Endothelial cell of umbilical vein (primary cell): ENCODE measurements around the gene HNRNPDL. TPM values are rescaled to one million over a fixed set of nuclear protein-coding genes. Genes with fewer than 3 reads are reported as not detected.

Experiments
- BruUV-seq: library from RNA; stranded (reverse); fragments of 400-500 nt; replicated peaks from 2 replicates; lab custom pipeline; 2021; lab: Mats Ljungman, UMichigan
- CTCF ChIA-PET: fragments of 300-600, 350-600 bp; sonication (Branson Sonifier 250); formaldehyde crosslinking; loops from one replicate; lab custom pipeline; 2021; ENCODE audit warnings: antibody characterized with exemption, inconsistent platforms; lab: Charles Lee
- POLR2A ChIA-PET: fragments of 300-600, 350-600 bp; sonication (Branson Sonifier 250); formaldehyde crosslinking; loops from one replicate; lab custom pipeline; 2021; ENCODE audit warnings: antibody characterized with exemption, inconsistent platforms; lab: Charles Lee
- DNase-seq: peaks from one replicate; pipeline ENCODE4 v3.0.0-alpha.2; 2011; ENCODE audit warnings: low read depth, low spot score
- FAIRE-seq: peaks from 2 replicates; lab custom pipeline; 2011; peaks lifted over from hg19 to GRCh38; lab: Jason Lieb, UNC
- H2AFZ ChIP-seq: 2 replicates; pipeline ENCODE4 v1.6.0; 2012; ENCODE audit warnings: low read depth, low read length, control low read depth, inconsistent platforms
- H3K27ac ChIP-seq: 2 replicates; pipeline ENCODE4 v1.5.1; 2011; ENCODE audit warnings: low read depth, mild to moderate bottlenecking, control low read depth, low read length, moderate library complexity; ENCODE audit not compliant: insufficient read depth
- H3K27me3 ChIP-seq, 2 experiments: 2 replicates each; pipeline versions ENCODE4 v1.6.0 to v1.6.1; 2011; ENCODE audit warnings: low read length in 2 of 2, mixed read lengths in 1 of 2; ENCODE audit not compliant: control insufficient read depth in 2 of 2, insufficient read depth in 2 of 2
- H3K36me3 ChIP-seq, 2 experiments: 2 replicates in 1 of 2; 3 replicates in 1 of 2; pipeline ENCODE4 v1.5.1; 2011; ENCODE audit warnings: low read length in 2 of 2, mild to moderate bottlenecking in 1 of 2, moderate library complexity in 1 of 2; ENCODE audit not compliant: control insufficient read depth in 2 of 2, insufficient read depth in 2 of 2; ENCODE audit errors: extremely low read depth in 1 of 2
- H3K4me1 ChIP-seq: 3 replicates; pipeline ENCODE4 v1.5.1; 2011; ENCODE audit warnings: mild to moderate bottlenecking, low read length; ENCODE audit not compliant: control insufficient read depth, insufficient read depth; ENCODE audit errors: extremely low read depth
- H3K4me2 ChIP-seq: 2 replicates; pipeline ENCODE4 v1.6.1; 2011; ENCODE audit warnings: low read length, control low read depth, mixed read lengths; ENCODE audit not compliant: insufficient read depth
- H3K4me3 ChIP-seq, 3 experiments: fragments of 200-600 bp in 1 of 3; sonication (generic), shearing (Covaris generic) in 1 of 3; replicated peaks in 1 of 3; 2 replicates each; pipeline ENCODE4 v1.5.1; 2011 to 2016; ENCODE audit warnings: control low read depth in 3 of 3, low read length in 3 of 3, mild to moderate bottlenecking in 2 of 3, inconsistent platforms in 1 of 3, low read depth in 1 of 3, moderate library complexity in 1 of 3; ENCODE audit not compliant: insufficient read depth in 1 of 3
- H3K79me2 ChIP-seq: 2 replicates; pipeline ENCODE4 v1.6.0; 2012; ENCODE audit warnings: low read length, inconsistent platforms; ENCODE audit not compliant: control insufficient read depth, insufficient read depth
- H3K9ac ChIP-seq: replicated peaks from 2 replicates; pipeline ENCODE3; 2011; ENCODE audit warnings: low read length, control low read depth; ENCODE audit not compliant: insufficient read depth; ENCODE audit errors: extremely low read depth
- H3K9me1 ChIP-seq: replicated peaks from 3 replicates; pipeline ENCODE4 v1.6.0; 2011; ENCODE audit warnings: mild to moderate bottlenecking, low read length; ENCODE audit not compliant: control insufficient read depth, insufficient read depth; ENCODE audit errors: extremely low read depth
- H3K9me3 ChIP-seq: replicated peaks from 2 replicates; pipeline ENCODE4 v1.5.1; 2012; ENCODE audit warnings: low read length, inconsistent platforms; ENCODE audit not compliant: control insufficient read depth, insufficient read depth
- H4K20me1 ChIP-seq: replicated peaks from 2 replicates; pipeline ENCODE3; 2011; ENCODE audit warnings: mild to moderate bottlenecking, low read length; ENCODE audit not compliant: control insufficient read depth, insufficient read depth; ENCODE audit errors: extremely low read depth
- EZH2 ChIP-seq: IDR thresholded peaks from 2 replicates; pipeline ENCODE4 v1.6.1; 2012; ENCODE audit warnings: borderline replicate concordance, low read depth, mild to moderate bottlenecking, moderate library complexity, low read length, inconsistent platforms; ENCODE audit not compliant: severe bottlenecking
- FOS ChIP-seq: IDR thresholded peaks from 2 replicates; pipeline ENCODE4 v1.6.1; 2011; ENCODE audit warnings: mild to moderate bottlenecking, low read length, moderate library complexity, borderline replicate concordance; ENCODE audit not compliant: insufficient read depth
- GATA2 ChIP-seq: IDR thresholded peaks from 2 replicates; pipeline ENCODE4 v1.7.0; 2011; ENCODE audit warnings: low read depth, mild to moderate bottlenecking, moderate library complexity, mixed read lengths, low read length; ENCODE audit not compliant: insufficient read length, insufficient read depth
- JUN ChIP-seq: IDR thresholded peaks from 2 replicates; pipeline ENCODE4 v1.6.1; 2011; ENCODE audit warnings: borderline replicate concordance, low read depth; ENCODE audit not compliant: insufficient read length, insufficient read depth
- MYC ChIP-seq: IDR thresholded peaks from one replicate; pipeline ENCODE4 v1.6.1; 2011; ENCODE audit warnings: mild to moderate bottlenecking, low read depth, low read length
- POLR2A ChIP-seq: IDR thresholded peaks from 2 replicates; pipeline ENCODE4 v1.6.1; 2012; ENCODE audit warnings: low read depth, mild to moderate bottlenecking, control low read depth, low read length
- POLR2AphosphoS5 ChIP-seq: IDR thresholded peaks from 2 replicates; pipeline ENCODE4 v1.6.1; 2012; ENCODE audit warnings: low read depth, mild to moderate bottlenecking, control low read depth, low read length, moderate library complexity; ENCODE audit not compliant: insufficient read depth
- dilution Hi-C: fragments of 300-500 bp; cut with MboI; formaldehyde crosslinking; loops from one replicate; pipeline ENCODE4 v1.15.0; 2019; ENCODE audit warnings: low sequenced_read_pairs; ENCODE audit not compliant: extremely low pct_ligation_motif_present
- intact Hi-C: fragments of 100-400 bp; cut with micrococcal nuclease; formaldehyde crosslinking; loops from one replicate; pipeline ENCODE4 v1.10.0; 2022
- polyA plus RNA-seq, 4 experiments: library from polyadenylated mRNA; depleted of rRNA in 3 of 4; stranded (reverse) in 3 of 4; unstranded in 1 of 4; fragments of >200 nt; gene quantifications; 2 replicates each; pipeline versions ENCODE4 v1.2.1 to v1.2.3, GENCODE V29; 2011 to 2012; ENCODE audit warnings: missing spikeins in 1 of 4
- total RNA-seq: library from RNA; stranded (reverse); gene quantifications from 2 replicates; pipeline ENCODE4 v1.2.3, GENCODE V29; 2021
- TF ChIP-seq, protein P1 (sequence below), 2 donors: IDR thresholded peaks; 1 replicate in 1 of 2; 2 replicates in 1 of 2; pipeline ENCODE4 v1.5.1; 2011; ENCODE audit warnings: low read length in 2 of 2, mild to moderate bottlenecking in 2 of 2, moderate library complexity in 2 of 2, control low read depth in 1 of 2, inconsistent platforms in 1 of 2, low read depth in 1 of 2; ENCODE audit not compliant: insufficient read depth in 1 of 2; ENCODE audit errors: extremely low read depth in 1 of 2
- TF ChIP-seq, protein P2 (sequence below): IDR thresholded peaks from 2 replicates; pipeline ENCODE4 v1.6.1; 2011; ENCODE audit not compliant: insufficient read depth, insufficient read length

Gene HNRNPDL
- total and polyA plus RNA-seq, 2 donors (not counting 3 experiments of a cell fraction or from before 2014, with no cell fraction given), result 160 to 292 TPM

DNA sequence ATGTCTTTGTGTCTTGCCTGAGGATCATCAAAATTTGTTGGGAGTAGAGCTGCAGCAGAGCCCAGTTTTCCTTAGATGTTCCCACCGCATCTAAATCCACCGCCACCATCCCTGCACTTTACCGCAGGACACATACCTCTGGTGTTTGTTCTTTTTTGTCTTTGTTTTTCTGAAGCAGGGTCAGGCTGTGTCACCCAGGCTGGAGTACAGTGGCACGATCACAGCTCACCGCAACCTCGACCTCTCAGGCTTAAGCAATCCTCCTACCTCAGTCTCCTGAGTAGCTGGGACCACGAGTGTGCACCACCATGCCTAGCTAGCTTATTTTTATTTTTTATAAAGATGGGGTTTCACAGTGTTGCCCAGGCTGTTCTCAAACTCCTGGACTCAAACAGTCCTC is 4.7 kb upstream of the HNRNPDL start:
- DNase-seq (no peak), FAIRE-seq (no peak)
- no peak overlapping the region for H3K4me2 ChIP-seq
- H3K27me3 ChIP-seq, result no peaks in the 10 kb centered on the region
- intact Hi-C loops (loop anchor here (5.0 kb wide), 1 partner anchor 577 kb away; the partner anchor contains the start of gene LIN54), dilution Hi-C loops (no loop called here)
- H3K9ac ChIP-seq, result no peak overlapping the region
- H3K79me2 ChIP-seq, result peaks cover 89% of the 10 kb centered on the region
- H3K9me1 ChIP-seq, result peaks cover 3% of the 10 kb centered on the region
- no peaks in the 10 kb centered on the region for H3K9me3 ChIP-seq
- BruUV-seq, result no TSS peak
- H3K27ac ChIP-seq, result no peak overlapping the region
- no peak overlapping the region for H2AFZ ChIP-seq
- ChIA-PET POLR2A (no interaction called here), CTCF (interaction anchor here (0.8 to 1.1 kb wide), 2 partner anchors 13 to 304 kb away, joined by 3 read pairs; no protein-coding TSS in a partner anchor)
- H3K4me3 ChIP-seq, result no peak overlapping the region
- H3K36me3 ChIP-seq, result no peaks in the 10 kb centered on the region
- TF ChIP-seq FOS (no peak), MYC (no peak), POLR2AphosphoS5 (no peak), EZH2 (no peak), JUN (no peak), GATA2 (no peak), POLR2A (no peak)
- TF ChIP-seq, protein P1, sequence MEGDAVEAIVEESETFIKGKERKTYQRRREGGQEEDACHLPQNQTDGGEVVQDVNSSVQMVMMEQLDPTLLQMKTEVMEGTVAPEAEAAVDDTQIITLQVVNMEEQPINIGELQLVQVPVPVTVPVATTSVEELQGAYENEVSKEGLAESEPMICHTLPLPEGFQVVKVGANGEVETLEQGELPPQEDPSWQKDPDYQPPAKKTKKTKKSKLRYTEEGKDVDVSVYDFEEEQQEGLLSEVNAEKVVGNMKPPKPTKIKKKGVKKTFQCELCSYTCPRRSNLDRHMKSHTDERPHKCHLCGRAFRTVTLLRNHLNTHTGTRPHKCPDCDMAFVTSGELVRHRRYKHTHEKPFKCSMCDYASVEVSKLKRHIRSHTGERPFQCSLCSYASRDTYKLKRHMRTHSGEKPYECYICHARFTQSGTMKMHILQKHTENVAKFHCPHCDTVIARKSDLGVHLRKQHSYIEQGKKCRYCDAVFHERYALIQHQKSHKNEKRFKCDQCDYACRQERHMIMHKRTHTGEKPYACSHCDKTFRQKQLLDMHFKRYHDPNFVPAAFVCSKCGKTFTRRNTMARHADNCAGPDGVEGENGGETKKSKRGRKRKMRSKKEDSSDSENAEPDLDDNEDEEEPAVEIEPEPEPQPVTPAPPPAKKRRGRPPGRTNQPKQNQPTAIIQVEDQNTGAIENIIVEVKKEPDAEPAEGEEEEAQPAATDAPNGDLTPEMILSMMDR (IDR thresholded peaks at IDR 0.05; ENCODE audit: extremely low read depth in 1 of 2, insufficient read depth in 1 of 2, low read depth in 1 of 2, low read length in 2 of 2), result no peak
- TF ChIP-seq, protein P2, sequence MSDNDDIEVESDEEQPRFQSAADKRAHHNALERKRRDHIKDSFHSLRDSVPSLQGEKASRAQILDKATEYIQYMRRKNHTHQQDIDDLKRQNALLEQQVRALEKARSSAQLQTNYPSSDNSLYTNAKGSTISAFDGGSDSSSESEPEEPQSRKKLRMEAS, result no peak
- H3K4me1 ChIP-seq, result peaks cover 7% of the 10 kb centered on the region
- H4K20me1 ChIP-seq, result peaks cover 4% of the 10 kb centered on the region
